GM23248 (cell line): ENCODE results near the gene BROX. TPM values are rescaled to one million over a fixed set of nuclear protein-coding genes. Genes with fewer than 3 reads are reported as not detected.

Experiments
- DNase-seq: peaks from one replicate; pipeline ENCODE4 v3.0.0-alpha.2; 2015
- H2AFZ ChIP-seq: fragments of 200-600 bp; sonication (generic); 2 replicates; pipeline ENCODE4 v1.6.1; 2016; ENCODE audit warnings: antibody characterized with exemption
- H3F3A ChIP-seq: fragments of 200-600 bp; sonication (generic); 2 replicates; pipeline ENCODE4 v1.6.1; 2016; ENCODE audit warnings: mild to moderate bottlenecking, antibody characterized with exemption, mixed run types; ENCODE audit not compliant: insufficient read depth
- H3K27ac ChIP-seq: fragments of 200-600 bp; sonication (generic); 2 replicates; pipeline ENCODE4 v1.5.1; 2016; ENCODE audit warnings: mild to moderate bottlenecking
- H3K27me3 ChIP-seq: fragments of 200-600 bp; sonication (generic); replicated peaks from 2 replicates; pipeline ENCODE4 v1.6.1; 2016; ENCODE audit warnings: mild to moderate bottlenecking; ENCODE audit not compliant: insufficient read depth
- H3K36me3 ChIP-seq: fragments of 200-600 bp; sonication (generic); 2 replicates; pipeline ENCODE4 v1.6.1; 2016; ENCODE audit warnings: low read depth, mild to moderate bottlenecking
- H3K4me1 ChIP-seq: fragments of 200-600 bp; sonication (generic); 2 replicates; pipeline ENCODE4 v1.6.1; 2016; ENCODE audit warnings: mild to moderate bottlenecking; ENCODE audit not compliant: insufficient read depth
- H3K4me2 ChIP-seq: fragments of 200-600 bp; sonication (generic); one replicate; pipeline ENCODE4 v1.6.1; 2016; ENCODE audit warnings: mild to moderate bottlenecking; ENCODE audit not compliant: unreplicated experiment
- H3K4me3 ChIP-seq: fragments of 200-600 bp; sonication (generic); 2 replicates; pipeline ENCODE4 v1.5.1; 2016; ENCODE audit warnings: mild to moderate bottlenecking
- H3K79me2 ChIP-seq: fragments of 200-600 bp; sonication (generic); 2 replicates; pipeline ENCODE4 v1.6.1; 2016; ENCODE audit warnings: mild to moderate bottlenecking; ENCODE audit not compliant: insufficient read depth
- H3K9ac ChIP-seq: fragments of 200-600 bp; sonication (generic); 2 replicates; pipeline ENCODE4 v1.6.1; 2016; ENCODE audit warnings: mild to moderate bottlenecking
- H3K9me2 ChIP-seq: fragments of 200-600 bp; sonication (generic); 2 replicates; pipeline ENCODE4 v1.6.1; 2016; ENCODE audit warnings: mixed run types, mild to moderate bottlenecking, moderate library complexity; ENCODE audit not compliant: insufficient read depth
- H3K9me3 ChIP-seq: fragments of 200-600 bp; sonication (generic); one replicate; pipeline ENCODE4 v1.6.1; 2017; ENCODE audit warnings: low read depth
- H4K20me1 ChIP-seq: fragments of 200-600 bp; sonication (generic); 2 replicates; pipeline ENCODE4 v1.6.0; 2016; ENCODE audit not compliant: insufficient read depth
- EZH2 ChIP-seq: fragments of 200-600 bp; sonication (generic); IDR thresholded peaks from 2 replicates; pipeline ENCODE4 v1.6.1; 2018; ENCODE audit warnings: antibody characterized with exemption, mild to moderate bottlenecking; ENCODE audit not compliant: insufficient read depth, poor library complexity, severe bottlenecking
- EZH2phosphoT487 ChIP-seq: fragments of 200-600 bp; sonication (generic); IDR thresholded peaks from 2 replicates; pipeline ENCODE4 v1.6.1; 2018; ENCODE audit warnings: antibody characterized with exemption, moderate library complexity, mild to moderate bottlenecking, low read depth; ENCODE audit not compliant: insufficient read depth
- WGBS, 2 experiments: methylation state at CpG; one replicate each; pipeline ENCODE4 v1.1.6; 2015 to 2017; ENCODE audit warnings: low lambda C conversion rate in 2 of 2, low coverage in 1 of 2; ENCODE audit errors: missing lambda C conversion rate in 2 of 2; 5-methylcytosine and 5-hydroxymethylcytosine counted together
- in situ Hi-C: fragments of 300-500 bp; cut with MboI; formaldehyde crosslinking; loops from 2 replicates; pipeline ENCODE4 v1.15.0; 2020
- polyA plus RNA-seq: library from polyadenylated mRNA; unstranded; fragments of >200 nt; fragmentation: Nextera tagmentation; extraction: Ambion mirVana; gene quantifications from 2 replicates; pipeline ENCODE4 v1.2.1, GENCODE V29; 2016
- total RNA-seq: library from RNA; depleted of rRNA; stranded (reverse); fragments of >200 nt; shearing (Covaris generic); gene quantifications from 2 replicates; pipeline ENCODE4 v1.2.3, GENCODE V29; 2014

Gene BROX
- total and polyA plus RNA-seq, 2 experiments from 2014 or later: 75.7 to 97.7 TPM

- TF ChIP-seq EZH2phosphoT487 (no peak), EZH2 (no peak)
- Histone ChIP-seq H3K9me3 (no peaks in the 10 kb centered on the region), H4K20me1 (no peaks in the 10 kb centered on the region), H3K4me2 (no peak overlapping the region), H3K9me2 (no peaks in the 10 kb centered on the region), H3K27ac (no peak overlapping the region), H3K4me3 (no peak overlapping the region), H3K4me1 (no peaks in the 10 kb centered on the region), H3F3A (peaks cover 22% of the 10 kb centered on the region; the same call in 1 of the 2 replicates), H2AFZ (no peak overlapping the region), H3K9ac (no peak overlapping the region), H3K79me2 (no peaks in the 10 kb centered on the region), H3K27me3 (no peaks in the 10 kb centered on the region), H3K36me3 (peaks cover 91% of the 10 kb centered on the region)
- in situ Hi-C loops: no loop called here
- no peak for DNase-seq
- 91 to 97% methylated on average over 1 of the region's 1 CpG for WGBS, 2 experiments
These were observed 16.4 kb downstream of the BROX start for GRCh38 chr1:222728746-222729145.

GRCh38 chr1:222730866-222731265 is 18.5 kb downstream of the BROX start:
- H3K9me3 ChIP-seq: no peaks in the 10 kb centered on the region
- in situ Hi-C loops: no loop called here
- no peaks in the 10 kb centered on the region for H3K9me2 ChIP-seq
- H4K20me1 ChIP-seq: no peaks in the 10 kb centered on the region
- no peak overlapping the region for H3K9ac ChIP-seq
- no peak overlapping the region for H2AFZ ChIP-seq
- TF ChIP-seq EZH2phosphoT487 (no peak), EZH2 (no peak)
- H3K4me2 ChIP-seq: no peak overlapping the region
- no peaks in the 10 kb centered on the region for H3K4me1 ChIP-seq
- H3F3A ChIP-seq: peaks cover 39% of the 10 kb centered on the region
- H3K79me2 ChIP-seq: no peaks in the 10 kb centered on the region
- H3K36me3 ChIP-seq: peaks cover 91% of the 10 kb centered on the region
- H3K27ac ChIP-seq: no peak overlapping the region
- H3K27me3 ChIP-seq: no peaks in the 10 kb centered on the region
- H3K4me3 ChIP-seq: no peak overlapping the region
- 95 to 100% methylated on average over 1 of the region's 1 CpG for WGBS, 2 experiments
- DNase-seq: no peak

DNA sequence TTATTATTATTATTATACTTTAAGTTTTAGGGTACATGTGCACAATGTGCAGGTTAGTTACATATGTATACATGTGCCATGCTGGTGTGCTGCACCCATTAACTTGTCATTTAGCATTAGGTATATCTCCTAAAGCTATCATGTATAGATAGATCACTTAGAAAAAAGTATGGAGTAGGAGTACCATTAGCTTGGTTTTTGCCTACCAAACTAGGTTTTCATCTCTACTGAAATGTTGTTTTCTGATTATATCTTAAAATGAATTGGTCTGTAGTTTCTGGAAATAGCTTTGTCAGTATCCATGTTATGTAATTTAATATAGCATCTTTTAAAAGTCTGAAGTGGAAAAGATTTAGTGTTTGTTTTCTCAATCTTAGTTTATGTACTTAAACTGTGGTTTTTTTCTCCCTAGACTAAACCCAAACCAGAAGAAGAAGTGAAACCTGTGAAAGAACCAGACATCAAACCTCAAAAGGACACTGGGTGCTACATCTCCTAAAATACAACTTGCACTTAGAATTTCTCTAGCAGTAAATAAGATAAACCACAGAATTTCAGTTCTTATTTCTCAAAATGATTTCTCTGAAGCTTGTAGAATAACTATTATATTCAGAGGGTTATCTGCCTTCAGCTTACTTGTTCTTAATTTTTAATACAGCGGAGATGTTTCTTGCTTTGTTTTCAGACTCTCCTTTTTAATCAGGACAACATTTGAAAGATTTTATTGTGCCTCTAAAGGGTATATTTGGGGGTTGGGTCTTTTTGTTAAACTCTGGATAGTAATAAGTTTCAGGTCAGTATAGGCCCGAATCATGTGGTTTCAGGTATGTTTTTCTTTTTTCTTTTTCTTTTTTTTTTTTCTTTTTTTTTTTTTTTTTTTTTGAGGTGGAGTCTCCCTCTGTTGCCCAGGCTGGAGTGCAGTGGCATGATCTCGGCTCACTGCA is 20.1 kb downstream of the BROX start:
- peaks cover 51% of the 10 kb centered on the region for H3F3A ChIP-seq
- no peaks in the 10 kb centered on the region for H3K4me1 ChIP-seq
- no peak overlapping the region for H3K4me3 ChIP-seq
- H3K9ac ChIP-seq: no peak overlapping the region
- no peaks in the 10 kb centered on the region for H3K79me2 ChIP-seq
- H4K20me1 ChIP-seq: no peaks in the 10 kb centered on the region
- no peak overlapping the region for H2AFZ ChIP-seq
- no peak for TF ChIP-seq EZH2
- TF ChIP-seq EZH2phosphoT487: no peak
- no peaks in the 10 kb centered on the region for H3K9me3 ChIP-seq
- DNase-seq: no peak
- no peaks in the 10 kb centered on the region for H3K9me2 ChIP-seq
- H3K4me2 ChIP-seq: no peak overlapping the region
- H3K27me3 ChIP-seq: no peaks in the 10 kb centered on the region
- in situ Hi-C loops: no loop called here
- 83 to 86% methylated on average over 3 of the region's 3 CpGs for WGBS, 2 experiments
- peaks cover 82% of the 10 kb centered on the region for H3K36me3 ChIP-seq
- H3K27ac ChIP-seq: no peak overlapping the region

DNA sequence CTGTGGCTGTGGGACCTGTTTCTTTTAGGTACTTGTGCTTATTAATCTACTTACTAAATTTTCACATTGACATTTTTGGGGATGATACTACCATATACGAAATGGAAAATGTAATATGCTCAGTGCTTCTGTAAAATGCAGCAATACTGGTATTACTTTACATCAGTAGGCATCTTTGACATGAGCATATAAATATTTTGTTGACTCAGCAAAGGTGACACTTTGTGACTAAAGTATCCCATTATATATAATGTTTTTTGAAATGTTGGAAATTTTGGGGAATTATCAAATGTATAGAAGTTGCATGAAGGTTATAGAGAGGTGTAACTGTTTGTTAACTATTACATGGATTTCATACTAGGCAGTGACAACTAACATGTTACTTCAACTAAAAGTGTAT is 22.4 kb downstream of the BROX start:
- no peak for DNase-seq
- H3K4me3 ChIP-seq: no peak overlapping the region

More for the DNA sequence above, 22.4 kb downstream of the BROX start:
- TF ChIP-seq EZH2phosphoT487 (no peak), EZH2 (no peak)
- Histone ChIP-seq H3K79me2 (no peaks in the 10 kb centered on the region), H3K4me1 (no peaks in the 10 kb centered on the region), H2AFZ (no peak overlapping the region), H3K27ac (no peak overlapping the region), H3K4me2 (no peak overlapping the region), H3F3A (peaks cover 51% of the 10 kb centered on the region), H3K9me3 (no peaks in the 10 kb centered on the region), H3K9me2 (no peaks in the 10 kb centered on the region), H3K9ac (no peak overlapping the region), H3K36me3 (peaks cover 59% of the 10 kb centered on the region), H3K27me3 (no peaks in the 10 kb centered on the region), H4K20me1 (no peaks in the 10 kb centered on the region)
- in situ Hi-C loops: no loop called here
- 66 to 71% methylated on average over 1 of the region's 1 CpG for WGBS, 2 experiments
